ENCODE results near the gene B3GAT1.

GRCh38 chr11:134397304-134398078 is 14.6 kb downstream of the B3GAT1 start:
- no peak for TF ChIP-seq CTCF (conservative IDR thresholded peaks at IDR 0.05 in 1 of 2, IDR thresholded peaks at IDR 0.05 in 1 of 2; ENCODE audit: low read depth in 1 of 2, low read length in 2 of 2)
- TF ChIP-seq EZH2 (IDR thresholded peaks at IDR 0.05; ENCODE audit: low read length, missing control alignments), result no peak

Measured in fibroblast of lung (primary cell).